Thymus (tissue), 11 donors: ENCODE results near the gene NPAT. TPM values are rescaled to one million over a fixed set of nuclear protein-coding genes. Genes with fewer than 3 reads are reported as not detected.

Source experiments
- DNase-seq, 9 donors: peaks; one replicate each; pipeline ENCODE4 v3.0.0-alpha.2; 2013; ENCODE audit warnings: low spot score in 9 of 9, low read depth in 6 of 9, missing footprints in 1 of 9
- H3K27ac ChIP-seq, 2 donors: one replicate each; pipeline ENCODE4 v1.5.1; 2013; ENCODE audit warnings: control low read depth in 1 of 2, low read depth in 1 of 2, low read length in 1 of 2, mild to moderate bottlenecking in 1 of 2, moderate library complexity in 1 of 2
- H3K27me3 ChIP-seq, 2 donors: one replicate each; pipeline ENCODE4 v1.5.1; 2013; ENCODE audit warnings: low read length in 1 of 2; ENCODE audit not compliant: control insufficient read depth in 2 of 2, insufficient read depth in 1 of 2
- H3K36me3 ChIP-seq, 2 donors: one replicate each; pipeline ENCODE4 v1.5.1; 2013; ENCODE audit warnings: low read length in 1 of 2, mild to moderate bottlenecking in 1 of 2, moderate library complexity in 1 of 2; ENCODE audit not compliant: control insufficient read depth in 2 of 2, insufficient read depth in 2 of 2
- H3K4me1 ChIP-seq, 2 donors: one replicate each; pipeline ENCODE4 v1.5.1; 2013; ENCODE audit warnings: low read length in 2 of 2; ENCODE audit not compliant: control insufficient read depth in 2 of 2, insufficient read depth in 2 of 2
- H3K4me3 ChIP-seq, 2 donors: one replicate each; pipeline ENCODE4 v1.5.1; 2013; ENCODE audit warnings: low read length in 2 of 2, control low read depth in 1 of 2, mild to moderate bottlenecking in 1 of 2
- H3K9me3 ChIP-seq, 2 donors: one replicate each; pipeline ENCODE4 v1.5.1; 2013; ENCODE audit warnings: low read length in 1 of 2, mild to moderate bottlenecking in 1 of 2; ENCODE audit not compliant: control insufficient read depth in 2 of 2, insufficient read depth in 1 of 2
- WGBS: extraction: QIAGEN DNeasy Blood & Tissue Kit; methylation state at CpG from one replicate; pipeline ENCODE4 v1.1.7; 2013; 5-methylcytosine and 5-hydroxymethylcytosine counted together
- polyA plus RNA-seq: library from polyadenylated mRNA; stranded (reverse); fragments of 200-250 nt; gene quantifications from one replicate; pipeline ENCODE4 v1.2.3, GENCODE V29; 2013
- total RNA-seq: library from RNA; stranded (reverse); fragments of 120-200 nt; gene quantifications from one replicate; pipeline ENCODE4 v1.2.4, GENCODE V29; 2013
- donor health status: healthy.

The NPAT gene
- total and polyA plus RNA-seq, 2 donors = 8.8 to 16.9 TPM

GRCh38 chr11:108210441-108210840 lies 12.0 kb downstream of the NPAT start:
- 97% methylated on average over 1 of the region's 1 CpG for WGBS
- no peak overlapping the region for H3K27ac ChIP-seq

DNA sequence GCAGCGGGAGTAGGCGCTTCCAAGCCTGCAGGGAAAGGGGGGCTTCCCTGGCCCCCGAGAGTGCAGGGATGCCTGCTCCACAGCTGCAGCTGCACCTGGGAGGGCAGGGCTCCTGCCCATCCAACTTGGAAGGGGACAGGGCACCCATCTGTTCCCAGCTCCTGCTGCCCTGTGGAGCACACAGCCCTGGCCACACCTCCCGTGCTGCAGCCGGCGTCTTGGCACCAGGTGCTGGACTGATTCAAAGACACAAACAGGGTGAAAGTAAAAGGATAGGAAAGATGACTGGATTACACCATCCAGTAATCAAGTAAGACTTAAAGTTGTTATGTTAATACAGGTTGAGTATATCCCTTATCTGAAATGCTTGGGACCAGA lies 14.8 kb downstream of the NPAT start:
- Histone ChIP-seq H3K9me3 (peaks cover 26 to 42% of the 10 kb centered on the region in 2 donors), H3K27ac (no peak overlapping the region), H3K4me1 (no peaks in the 10 kb centered on the region), H3K27me3 (no peaks in the 10 kb centered on the region), H3K4me3 (no peak overlapping the region), H3K36me3 (peaks cover 63 to 80% of the 10 kb centered on the region in 2 donors)
- WGBS = 99% methylated on average over 6 of the region's 6 CpGs
- no peak for DNase-seq

More at GRCh38 chr11:108210441-108210840, 12.0 kb downstream of the NPAT start:
- H3K4me3 ChIP-seq = no peak overlapping the region
- DNase-seq = no peak
- peaks cover 17 to 29% of the 10 kb centered on the region in 2 donors for H3K9me3 ChIP-seq
- H3K36me3 ChIP-seq = peaks cover 48 to 59% of the 10 kb centered on the region in 2 donors
- H3K27me3 ChIP-seq = no peaks in the 10 kb centered on the region
- no peaks in the 10 kb centered on the region for H3K4me1 ChIP-seq

DNA sequence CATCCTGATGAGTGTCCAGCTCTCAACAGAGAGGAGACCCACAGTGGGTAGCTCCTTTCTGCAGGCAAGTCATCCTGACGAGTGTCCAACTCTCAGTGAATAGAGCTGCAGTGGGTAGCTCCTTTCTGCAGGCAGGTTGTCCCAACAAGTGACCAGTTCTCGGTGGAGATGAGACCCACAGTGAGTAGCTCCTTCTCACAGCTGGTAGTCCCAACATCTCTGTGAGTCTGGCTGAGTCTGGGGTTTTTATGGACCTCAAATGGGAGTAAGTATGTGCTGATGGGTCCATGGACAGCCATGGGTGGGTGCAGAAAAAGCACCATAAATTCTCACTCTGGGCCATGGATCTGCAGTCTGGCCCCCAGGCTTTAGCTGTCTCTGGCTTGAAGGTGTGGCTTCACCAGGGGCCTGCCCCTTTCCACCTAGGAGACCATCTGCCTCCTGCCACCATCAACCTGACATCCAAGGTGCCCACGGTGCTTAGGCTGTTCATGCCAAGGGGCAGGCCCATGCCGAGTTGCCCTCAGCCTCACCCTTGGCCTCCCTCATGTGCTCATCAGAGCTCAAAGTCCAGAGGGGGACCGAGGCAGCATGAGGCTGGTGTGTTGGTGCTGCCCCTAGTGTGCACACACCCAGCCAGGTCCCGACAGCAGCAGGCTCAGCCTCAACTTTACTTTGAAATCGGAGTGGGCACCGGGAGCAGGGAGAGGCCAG lies 15.3 kb downstream of the NPAT start:
- Histone ChIP-seq H3K27me3 (no peaks in the 10 kb centered on the region), H3K9me3 (peaks cover 26 to 42% of the 10 kb centered on the region in 2 donors), H3K4me1 (no peaks in the 10 kb centered on the region), H3K27ac (no peak overlapping the region), H3K4me3 (no peak overlapping the region), H3K36me3 (peaks cover 64 to 77% of the 10 kb centered on the region in 2 donors)
- WGBS = 98% methylated on average over 8 of the region's 8 CpGs
- DNase-seq = peak in 1 of 9 donors; percentile 18

DNA sequence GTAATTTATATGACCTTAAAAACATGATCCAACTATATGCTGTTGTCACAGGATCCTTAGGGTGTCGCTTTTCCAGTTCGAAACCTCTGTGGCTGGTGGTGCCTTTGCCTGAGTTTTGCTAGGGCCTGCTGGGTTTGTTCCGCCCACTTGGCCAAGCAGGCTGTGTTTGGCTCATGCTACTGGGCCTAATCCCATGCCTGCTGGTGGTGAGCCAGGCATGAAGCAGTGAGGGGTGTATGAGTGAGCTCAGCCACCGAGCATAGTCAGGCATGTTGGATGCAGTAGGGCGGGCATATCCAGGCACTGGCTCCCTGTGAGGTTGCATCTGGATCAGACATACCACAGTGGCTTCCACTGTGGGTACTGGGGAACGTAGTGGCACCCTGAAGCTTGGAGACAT lies 16.3 kb downstream of the NPAT start:
- Histone ChIP-seq H3K4me1 (no peaks in the 10 kb centered on the region), H3K9me3 (peaks cover 26 to 41% of the 10 kb centered on the region in 2 donors), H3K4me3 (no peak overlapping the region), H3K27ac (no peak overlapping the region), H3K36me3 (peaks cover 64 to 73% of the 10 kb centered on the region in 2 donors), H3K27me3 (no peaks in the 10 kb centered on the region)
- WGBS = 98% methylated on average over 6 of the region's 6 CpGs
- no peak for DNase-seq

DNA sequence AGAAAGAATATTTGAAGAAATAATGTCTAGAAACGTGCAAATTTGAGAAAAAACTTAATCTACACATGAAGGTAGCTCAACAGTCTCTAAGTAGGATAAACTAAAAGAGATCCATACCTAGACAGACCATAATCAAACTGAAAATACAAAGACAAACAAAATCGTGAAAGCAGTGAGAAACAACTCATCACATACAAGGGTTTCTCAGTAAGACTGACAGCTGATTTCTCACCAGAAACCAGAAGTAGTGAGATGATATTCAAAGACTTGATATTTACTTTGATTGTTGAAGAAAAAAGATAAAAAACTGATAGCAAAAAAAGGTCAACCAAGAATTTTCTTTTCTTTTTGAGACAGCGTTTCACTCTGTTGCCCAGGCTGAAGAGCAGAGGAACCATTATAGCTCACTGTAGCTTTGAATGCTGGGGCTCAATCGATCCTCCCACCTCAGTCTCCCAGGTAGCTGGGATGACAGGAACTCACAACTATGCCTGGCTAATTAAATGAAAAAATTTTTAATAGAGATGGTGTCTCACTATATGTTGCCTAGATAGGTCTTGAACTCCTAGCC lies 17.4 kb downstream of the NPAT start:
- Histone ChIP-seq H3K4me1 (no peaks in the 10 kb centered on the region), H3K9me3 (peaks cover 26 to 37% of the 10 kb centered on the region in 2 donors), H3K36me3 (peaks cover 52 to 71% of the 10 kb centered on the region in 2 donors), H3K27me3 (no peaks in the 10 kb centered on the region), H3K4me3 (no peak overlapping the region), H3K27ac (no peak overlapping the region)
- 98% methylated on average over 4 of the region's 4 CpGs for WGBS
- DNase-seq = no peak

GRCh38 chr11:108204376-108204775 lies 18.1 kb downstream of the NPAT start:
- Histone ChIP-seq H3K9me3 (peaks cover 26 to 37% of the 10 kb centered on the region in 2 donors), H3K4me3 (no peak overlapping the region), H3K36me3 (peaks cover 54 to 76% of the 10 kb centered on the region in 2 donors), H3K27me3 (no peaks in the 10 kb centered on the region), H3K4me1 (no peaks in the 10 kb centered on the region), H3K27ac (no peak overlapping the region)
- 98% methylated on average over 9 of the region's 9 CpGs for WGBS
- DNase-seq = no peak

- no peak for DNase-seq
- Histone ChIP-seq H3K27ac (no peak overlapping the region), H3K27me3 (no peaks in the 10 kb centered on the region), H3K4me3 (no peak overlapping the region), H3K9me3 (peaks cover 26 to 37% of the 10 kb centered on the region in 2 donors), H3K36me3 (peaks cover 54 to 72% of the 10 kb centered on the region in 2 donors), H3K4me1 (no peaks in the 10 kb centered on the region)
- 88% methylated on average over 2 of the region's 2 CpGs for WGBS
Observed at GRCh38 chr11:108203075-108203474, 19.4 kb downstream of the NPAT start.

DNA sequence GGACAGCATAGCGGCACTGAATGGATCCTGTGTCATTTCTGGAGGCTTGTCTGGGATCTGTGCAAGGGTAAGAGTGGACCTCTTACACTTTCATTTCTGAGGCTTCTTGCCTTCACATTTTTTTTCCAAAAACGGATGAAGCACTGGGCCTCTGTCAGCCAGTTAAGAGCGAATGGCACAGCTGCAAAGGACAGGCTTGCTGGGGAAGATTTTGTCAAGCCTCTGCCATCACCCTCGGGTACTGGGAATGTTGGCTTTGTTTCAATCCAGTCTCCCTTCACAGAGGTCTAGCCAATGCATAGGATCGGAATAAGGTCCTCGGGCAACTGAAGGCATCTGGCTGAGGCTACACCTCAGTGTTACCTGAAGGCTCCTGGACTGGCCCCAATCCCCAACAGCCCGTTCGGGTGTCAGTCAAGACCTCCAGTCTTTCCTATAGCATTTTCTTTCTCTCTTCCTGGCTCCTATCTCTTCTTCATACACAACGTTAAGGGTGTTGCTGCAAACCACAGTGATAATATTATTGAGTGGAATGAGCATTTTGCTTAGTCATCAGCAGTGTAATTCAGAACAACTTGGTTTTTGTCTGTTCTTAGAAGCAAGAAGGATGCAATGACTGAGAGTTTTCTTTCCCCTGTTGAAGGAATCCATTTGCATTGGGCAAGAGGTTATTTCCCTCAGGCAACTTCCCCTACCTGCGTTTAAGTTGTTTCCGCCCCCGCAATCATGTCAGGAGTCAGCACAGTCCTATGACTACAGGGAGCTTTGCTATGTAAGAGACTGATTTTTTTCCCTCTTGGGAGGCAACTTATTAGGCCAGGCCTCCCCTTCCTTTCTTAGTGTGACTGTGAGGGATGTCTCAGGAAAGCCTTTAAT lies 22.8 kb downstream of the NPAT start:
- peak in 1 of 9 donors; percentile 22 for DNase-seq
- peaks cover 28 to 64% of the 10 kb centered on the region in 2 donors for H3K36me3 ChIP-seq
- H3K4me1 ChIP-seq = no peaks in the 10 kb centered on the region
- no peak overlapping the region for H3K4me3 ChIP-seq
- 85% methylated on average over 12 of the region's 12 CpGs for WGBS
- H3K27me3 ChIP-seq = no peaks in the 10 kb centered on the region
- no peak overlapping the region for H3K27ac ChIP-seq
- peaks cover 8 to 9% of the 10 kb centered on the region in 2 donors for H3K9me3 ChIP-seq

GRCh38 chr11:108198833-108199232 lies 23.6 kb downstream of the NPAT start:
- H3K4me1 ChIP-seq = no peaks in the 10 kb centered on the region
- H3K4me3 ChIP-seq = no peak overlapping the region
- DNase-seq = no peak
- H3K27ac ChIP-seq = no peak overlapping the region
- H3K27me3 ChIP-seq = no peaks in the 10 kb centered on the region
- H3K36me3 ChIP-seq = peaks cover 19 to 59% of the 10 kb centered on the region in 2 donors
- peaks cover 0 to under 1% of the 10 kb centered on the region in 2 donors for H3K9me3 ChIP-seq
- WGBS = 96% methylated on average over 8 of the region's 8 CpGs
